Loucy (cell line): ENCODE results near the gene CPSF4L.

ENCODE experiments used
- CTCF ChIP-seq: fragments of 200-600 bp; sonication (generic); conservative IDR thresholded peaks from 2 replicates; pipeline ENCODE4 v1.5.1; 2014; ENCODE audit warnings: mild to moderate bottlenecking, antibody characterized with exemption, low read length
- EZH2phosphoT487 ChIP-seq: fragments of 200-600 bp; IDR thresholded peaks from 2 replicates; pipeline ENCODE4 v1.6.1; 2018; ENCODE audit warnings: antibody characterized with exemption, mild to moderate bottlenecking, moderate library complexity, borderline replicate concordance

GRCh38 chr17:73215447-73215846 lies 46.2 kb downstream of the CPSF4L start:
- TF ChIP-seq CTCF (peak; percentile 45), EZH2phosphoT487 (no peak)
